Panc1 (cell line): Measurements from ENCODE around the gene PER2. TPM values are rescaled to one million over a fixed set of nuclear protein-coding genes. Genes with fewer than 3 reads are reported as not detected.
A peak's percentile ranks its signal among the peaks of the same experiment; 100 is the strongest.

Experiments
- ATAC-seq: fragments of 200-7000 bp; cut with Tn5 transposase; 2 replicates; pipeline ENCODE4 v1.9.1; 2020; ENCODE audit warnings: mild to moderate bottlenecking, moderate library complexity
- BruUV-seq: library from RNA; stranded (reverse); fragments of 400-500 nt; replicated peaks from 2 replicates; lab custom pipeline; 2021; lab: Mats Ljungman, UMichigan
- CTCF ChIA-PET: fragments of 300-600 bp; sonication (Branson Sonifier 250); formaldehyde crosslinking; loops from one replicate; lab custom pipeline; 2022; ENCODE audit warnings: antibody characterized with exemption; lab: Charles Lee
- POLR2A ChIA-PET: fragments of 300-600 bp; sonication (Branson Sonifier 250); formaldehyde crosslinking; loops from one replicate; lab custom pipeline; 2022; ENCODE audit warnings: antibody characterized with exemption; lab: Charles Lee
- DNase-seq: peaks from one replicate; pipeline ENCODE4 v3.0.0-alpha.2; 2010; ENCODE audit warnings: low read depth, low spot score
- H3K27ac ChIP-seq: 2 replicates; pipeline ENCODE4 v1.5.1; 2011; ENCODE audit warnings: mild to moderate bottlenecking, low read length, inconsistent platforms
- H3K27me3 ChIP-seq: fragments of 200-500 bp; sonication (Bioruptor generic); 2 replicates; pipeline ENCODE4 v1.6.0; 2014; ENCODE audit warnings: low read length, inconsistent platforms; ENCODE audit not compliant: control insufficient read depth, insufficient read depth
- H3K36me3 ChIP-seq: fragments of 200-500 bp; sonication (Bioruptor generic); 2 replicates; pipeline ENCODE4 v1.5.1; 2014; ENCODE audit warnings: inconsistent platforms, mild to moderate bottlenecking, low read length, moderate library complexity; ENCODE audit not compliant: control insufficient read depth, insufficient read depth
- H3K4me1 ChIP-seq: 2 replicates; pipeline ENCODE4 v1.5.1; 2011; ENCODE audit warnings: inconsistent platforms, mild to moderate bottlenecking, low read length, moderate library complexity; ENCODE audit not compliant: control insufficient read depth, insufficient read depth
- H3K4me3 ChIP-seq, 2 experiments: 2 replicates each; pipeline ENCODE4 v1.5.1; 2011 to 2012; ENCODE audit warnings: low read depth in 2 of 2, low read length in 2 of 2, mild to moderate bottlenecking in 2 of 2, inconsistent platforms in 1 of 2, moderate library complexity in 1 of 2
- H3K9me3 ChIP-seq: fragments of 200-500 bp; sonication (Bioruptor generic); 2 replicates; pipeline ENCODE4 v1.5.1; 2014; ENCODE audit warnings: low read depth, mild to moderate bottlenecking, inconsistent platforms, low read length, moderate library complexity; ENCODE audit not compliant: control insufficient read depth, insufficient read depth
- POLR2AphosphoS5 ChIP-seq: IDR thresholded peaks from 2 replicates; pipeline ENCODE4 v1.6.1; 2012; ENCODE audit warnings: mild to moderate bottlenecking, low read depth, low read length, moderate library complexity
- SIN3A ChIP-seq: IDR thresholded peaks from 2 replicates; pipeline ENCODE4 v1.6.1; 2012; ENCODE audit warnings: low read depth, mild to moderate bottlenecking, low read length, moderate library complexity, borderline replicate concordance; ENCODE audit not compliant: insufficient read depth
- TCF7L2 ChIP-seq: IDR thresholded peaks from 2 replicates; pipeline ENCODE4 v1.6.1; 2011; ENCODE audit warnings: mild to moderate bottlenecking, low read depth, low read length, inconsistent platforms
- in situ Hi-C: cut with HindIII; loops from 2 replicates; pipeline ENCODE4 v1.10.0; 2016; ENCODE audit warnings: low sequenced_read_pairs, low pct_unique_long_range_greater_than_20kb
- intact Hi-C: fragments of 100-400 bp; cut with micrococcal nuclease; formaldehyde crosslinking; loops from one replicate; pipeline ENCODE4 v1.10.0; 2022; ENCODE audit not compliant: unreplicated experiment
- total RNA-seq: library from RNA; stranded (reverse); gene quantifications from one replicate; pipeline ENCODE4 v1.2.1, GENCODE V29; 2021; ENCODE audit not compliant: unreplicated experiment
- TF ChIP-seq, protein P1 (sequence below): fragments of 450-650 bp; IDR thresholded peaks from 2 replicates; pipeline ENCODE4 v1.5.1; 2017; ENCODE audit warnings: mild to moderate bottlenecking
- TF ChIP-seq, protein P2 (sequence below), 2 experiments: IDR thresholded peaks; 2 replicates each; pipeline ENCODE4 v1.6.1; 2011 to 2012; ENCODE audit warnings: low read depth in 2 of 2, control low read depth in 1 of 2, low read length in 1 of 2, mild to moderate bottlenecking in 1 of 2, moderate library complexity in 1 of 2; ENCODE audit not compliant: insufficient read depth in 1 of 2

PER2 gene
- total RNA-seq, 1 experiment from 2014 or later, result 9.9 TPM

DNA sequence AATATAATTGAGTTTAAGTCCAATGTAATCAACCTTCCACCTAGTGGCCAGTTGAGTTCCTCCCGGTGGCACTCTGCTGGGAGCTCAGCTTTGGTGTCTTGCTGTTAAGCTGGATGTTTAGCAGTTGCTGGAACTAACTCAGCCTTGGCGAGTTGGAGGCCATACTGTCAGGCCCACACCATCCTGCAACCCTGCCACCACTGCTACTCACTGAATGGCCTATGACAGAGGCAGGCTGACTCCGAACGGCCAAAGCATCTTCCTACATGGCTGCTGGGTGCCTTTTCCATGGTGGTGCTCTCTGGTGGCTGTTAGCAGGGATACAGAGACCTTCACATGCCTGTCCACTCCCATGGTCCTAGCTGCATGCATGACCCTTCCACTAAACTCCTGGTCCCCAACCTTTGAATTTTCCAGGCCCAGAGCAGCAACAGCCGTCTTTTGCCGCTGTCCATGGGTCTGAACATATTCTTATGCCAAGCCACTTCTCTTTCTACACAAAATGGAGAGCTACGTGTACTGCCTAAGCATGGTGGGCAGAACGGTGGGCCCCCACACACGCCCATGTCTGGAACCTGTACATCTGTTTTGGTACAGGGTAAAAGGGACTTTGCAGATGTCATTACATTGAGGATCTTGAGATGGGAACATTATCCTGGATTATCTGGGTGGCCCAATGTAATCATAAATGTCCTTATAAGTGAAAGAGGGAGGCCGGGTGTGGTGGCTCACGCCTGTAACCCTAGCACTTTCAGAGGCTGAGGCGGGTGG is 16.9 kb upstream of the PER2 start:
- DNase-seq (no peak), ATAC-seq (peak; percentile 62)
- CTCF ChIA-PET, result no interaction called here
- H3K36me3 ChIP-seq, result no peaks in the 10 kb centered on the region
- H3K4me1 ChIP-seq, result no peaks in the 10 kb centered on the region
- in situ Hi-C loops (no loop called here), intact Hi-C loops (no loop called here)
- H3K27me3 ChIP-seq, result no peaks in the 10 kb centered on the region
- POLR2A ChIA-PET, result interaction anchor here (1.1 kb wide), 1 partner anchor 36 kb away, joined by 14 read pairs; no protein-coding TSS in a partner anchor
- H3K4me3 ChIP-seq, result no peak overlapping the region
- TF ChIP-seq TCF7L2 (no peak), POLR2AphosphoS5 (no peak)
- TF ChIP-seq, protein P1, sequence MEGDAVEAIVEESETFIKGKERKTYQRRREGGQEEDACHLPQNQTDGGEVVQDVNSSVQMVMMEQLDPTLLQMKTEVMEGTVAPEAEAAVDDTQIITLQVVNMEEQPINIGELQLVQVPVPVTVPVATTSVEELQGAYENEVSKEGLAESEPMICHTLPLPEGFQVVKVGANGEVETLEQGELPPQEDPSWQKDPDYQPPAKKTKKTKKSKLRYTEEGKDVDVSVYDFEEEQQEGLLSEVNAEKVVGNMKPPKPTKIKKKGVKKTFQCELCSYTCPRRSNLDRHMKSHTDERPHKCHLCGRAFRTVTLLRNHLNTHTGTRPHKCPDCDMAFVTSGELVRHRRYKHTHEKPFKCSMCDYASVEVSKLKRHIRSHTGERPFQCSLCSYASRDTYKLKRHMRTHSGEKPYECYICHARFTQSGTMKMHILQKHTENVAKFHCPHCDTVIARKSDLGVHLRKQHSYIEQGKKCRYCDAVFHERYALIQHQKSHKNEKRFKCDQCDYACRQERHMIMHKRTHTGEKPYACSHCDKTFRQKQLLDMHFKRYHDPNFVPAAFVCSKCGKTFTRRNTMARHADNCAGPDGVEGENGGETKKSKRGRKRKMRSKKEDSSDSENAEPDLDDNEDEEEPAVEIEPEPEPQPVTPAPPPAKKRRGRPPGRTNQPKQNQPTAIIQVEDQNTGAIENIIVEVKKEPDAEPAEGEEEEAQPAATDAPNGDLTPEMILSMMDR, result peak; percentile 55; the same call in 1 of the 2 replicates
- TF ChIP-seq, protein P2, sequence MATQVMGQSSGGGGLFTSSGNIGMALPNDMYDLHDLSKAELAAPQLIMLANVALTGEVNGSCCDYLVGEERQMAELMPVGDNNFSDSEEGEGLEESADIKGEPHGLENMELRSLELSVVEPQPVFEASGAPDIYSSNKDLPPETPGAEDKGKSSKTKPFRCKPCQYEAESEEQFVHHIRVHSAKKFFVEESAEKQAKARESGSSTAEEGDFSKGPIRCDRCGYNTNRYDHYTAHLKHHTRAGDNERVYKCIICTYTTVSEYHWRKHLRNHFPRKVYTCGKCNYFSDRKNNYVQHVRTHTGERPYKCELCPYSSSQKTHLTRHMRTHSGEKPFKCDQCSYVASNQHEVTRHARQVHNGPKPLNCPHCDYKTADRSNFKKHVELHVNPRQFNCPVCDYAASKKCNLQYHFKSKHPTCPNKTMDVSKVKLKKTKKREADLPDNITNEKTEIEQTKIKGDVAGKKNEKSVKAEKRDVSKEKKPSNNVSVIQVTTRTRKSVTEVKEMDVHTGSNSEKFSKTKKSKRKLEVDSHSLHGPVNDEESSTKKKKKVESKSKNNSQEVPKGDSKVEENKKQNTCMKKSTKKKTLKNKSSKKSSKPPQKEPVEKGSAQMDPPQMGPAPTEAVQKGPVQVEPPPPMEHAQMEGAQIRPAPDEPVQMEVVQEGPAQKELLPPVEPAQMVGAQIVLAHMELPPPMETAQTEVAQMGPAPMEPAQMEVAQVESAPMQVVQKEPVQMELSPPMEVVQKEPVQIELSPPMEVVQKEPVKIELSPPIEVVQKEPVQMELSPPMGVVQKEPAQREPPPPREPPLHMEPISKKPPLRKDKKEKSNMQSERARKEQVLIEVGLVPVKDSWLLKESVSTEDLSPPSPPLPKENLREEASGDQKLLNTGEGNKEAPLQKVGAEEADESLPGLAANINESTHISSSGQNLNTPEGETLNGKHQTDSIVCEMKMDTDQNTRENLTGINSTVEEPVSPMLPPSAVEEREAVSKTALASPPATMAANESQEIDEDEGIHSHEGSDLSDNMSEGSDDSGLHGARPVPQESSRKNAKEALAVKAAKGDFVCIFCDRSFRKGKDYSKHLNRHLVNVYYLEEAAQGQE (IDR thresholded peaks at IDR 0.05; ENCODE audit: insufficient read depth in 1 of 2, low read depth in 2 of 2, low read length in 1 of 2), result peak; percentile 15 to 45; a peak in 1 of 4 replicates
- H3K9me3 ChIP-seq, result no peaks in the 10 kb centered on the region
- no TSS peak for BruUV-seq
- no peak overlapping the region for H3K27ac ChIP-seq

DNA sequence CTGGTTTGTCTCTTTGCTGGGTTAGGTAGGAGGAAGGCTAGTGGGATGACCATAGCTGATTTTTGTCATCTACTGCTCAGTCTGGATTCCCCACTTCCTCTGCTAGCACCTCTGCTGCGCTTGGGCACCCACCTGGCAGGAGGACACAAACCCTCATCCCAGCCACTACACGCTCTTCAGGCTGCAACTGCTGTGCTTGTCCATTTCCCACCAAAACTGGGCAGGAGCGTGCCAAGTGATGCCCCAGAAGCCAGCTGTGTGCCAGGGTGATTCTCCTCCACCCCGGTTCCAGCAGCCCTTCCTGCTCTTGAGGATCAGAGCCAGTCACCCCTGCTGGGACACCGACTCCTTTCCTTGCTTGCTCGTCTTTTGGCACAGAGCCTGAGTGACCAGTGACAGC is 15.7 kb upstream of the PER2 start:
- Histone ChIP-seq H3K27ac (no peak overlapping the region), H3K36me3 (no peaks in the 10 kb centered on the region), H3K9me3 (no peaks in the 10 kb centered on the region), H3K27me3 (no peaks in the 10 kb centered on the region), H3K4me1 (no peaks in the 10 kb centered on the region), H3K4me3 (no peak overlapping the region)
- intact Hi-C loops (no loop called here), in situ Hi-C loops (no loop called here)
- DNase-seq (no peak), ATAC-seq (no peak)
- no peak for TF ChIP-seq SIN3A
- TF ChIP-seq, protein P1, result no peak
- TF ChIP-seq POLR2AphosphoS5, result no peak
- no peak for TF ChIP-seq TCF7L2
- TF ChIP-seq, protein P2 (IDR thresholded peaks at IDR 0.05; ENCODE audit: insufficient read depth in 1 of 2, low read depth in 2 of 2, low read length in 1 of 2), result no peak
- ChIA-PET POLR2A (no interaction called here), CTCF (no interaction called here)
- no TSS peak for BruUV-seq
